K562 (cell line): ENCODE results near the gene BAIAP2L2.

Experiments used
- CEBPB ChIP-seq: fragments of 450-650 bp; IDR thresholded peaks from 2 replicates; pipeline ENCODE4 v1.6.1; 2016; ENCODE audit warnings: missing genetic modification characterization, missing compliant biosample characterization
- CTCF ChIP-seq, 3 experiments: IDR thresholded peaks in 2 of 3; conservative IDR thresholded peaks in 1 of 3; 2 replicates each; pipeline ENCODE4 v1.5.1; 2011 to 2012; ENCODE audit warnings: low read length in 3 of 3, mild to moderate bottlenecking in 3 of 3, control low read depth in 2 of 3, improper control_type of control experiment in 1 of 3, inconsistent platforms in 1 of 3, low read depth in 1 of 3, mixed read lengths in 1 of 3, moderate library complexity in 1 of 3; ENCODE audit not compliant: insufficient read depth in 2 of 3
- CUX1 ChIP-seq: fragments of 200-800 bp; sonication (Bioruptor generic); IDR thresholded peaks from 2 replicates; pipeline ENCODE4 v1.6.1; 2016; ENCODE audit warnings: missing genetic modification characterization, missing compliant biosample characterization
- HDAC1 ChIP-seq, 2 experiments: fragments of 450-650 bp; IDR thresholded peaks; 2 replicates each; pipeline ENCODE4 v1.6.1; 2016 to 2017; ENCODE audit warnings: inconsistent platforms in 1 of 2, mild to moderate bottlenecking in 1 of 2, moderate library complexity in 1 of 2
- HMBOX1 ChIP-seq: sonication (generic); IDR thresholded peaks from 2 replicates; pipeline ENCODE4 v1.6.1; 2016
- JUN ChIP-seq, 2 experiments: sonication (generic) in 1 of 2; formaldehyde crosslinking in 1 of 2; IDR thresholded peaks; 2 replicates each; pipeline versions ENCODE4 v1.6.1 to v1.8.0; 2012 to 2022; ENCODE audit warnings: borderline replicate concordance in 2 of 2, mild to moderate bottlenecking in 2 of 2, improper control_type of control experiment in 1 of 2, low read depth in 1 of 2, low read length in 1 of 2, missing genetic modification reagents in 1 of 2
- MAZ ChIP-seq, 2 experiments: fragments of 450-650 bp in 1 of 2; sonication (generic) in 1 of 2; formaldehyde crosslinking; IDR thresholded peaks in 1 of 2; conservative IDR thresholded peaks in 1 of 2; 2 replicates each; pipeline versions ENCODE4 v1.4.0 to v1.5.0; 2020; ENCODE audit warnings: mild to moderate bottlenecking in 1 of 2, missing genetic modification reagents in 1 of 2
- MCM3 ChIP-seq: fragments of 450-650 bp; IDR thresholded peaks from 2 replicates; pipeline ENCODE4 v1.6.1; 2016
- MLX ChIP-seq, 2 experiments: fragments of 450-650 bp in 1 of 2; sonication (generic) in 1 of 2; formaldehyde crosslinking; conservative IDR thresholded peaks; 2 replicates each; pipeline versions ENCODE4 v1.4.0 to v1.8.1; 2020 to 2022; ENCODE audit warnings: mild to moderate bottlenecking in 1 of 2, missing genetic modification reagents in 1 of 2
- PTBP1 ChIP-seq: fragments of 200-400 bp; formaldehyde crosslinking; IDR thresholded peaks from 2 replicates; pipeline ENCODE4 v1.6.1; 2017; ENCODE audit warnings: low read depth, low read length
- YBX1 ChIP-seq: fragments of 450-650 bp; IDR thresholded peaks from 2 replicates; pipeline ENCODE4 v1.7.1; 2016; ENCODE audit warnings: mild to moderate bottlenecking
- ZNF311 ChIP-seq: fragments of 250-450 bp; sonication (Bioruptor Pico); IDR thresholded peaks from 2 replicates; pipeline ENCODE4 v1.4.0; 2020; ENCODE audit warnings: mild to moderate bottlenecking, moderate library complexity

GRCh38 chr22:38097058-38097457 lies 13.4 kb downstream of the BAIAP2L2 start:
- TF ChIP-seq MAZ (CRISPR knock-in tag; conservative IDR thresholded peaks at IDR 0.05 in 1 of 2, IDR thresholded peaks at IDR 0.05 in 1 of 2), result no peak
- no peak for TF ChIP-seq MLX (CRISPR knock-in tag; conservative IDR thresholded peaks at IDR 0.05)
- TF ChIP-seq CUX1, result no peak
- TF ChIP-seq JUN (IDR thresholded peaks at IDR 0.05; ENCODE audit: borderline replicate concordance, low read depth, low read length), result no peak
- TF ChIP-seq JUN (CRISPR knock-in tag; IDR thresholded peaks at IDR 0.05; ENCODE audit: borderline replicate concordance), result no peak
- no peak for TF ChIP-seq CEBPB (tag)
- TF ChIP-seq PTBP1, result no peak
- no peak for TF ChIP-seq HDAC1 (IDR thresholded peaks at IDR 0.05)
- no peak for TF ChIP-seq YBX1
- TF ChIP-seq HMBOX1, result no peak
- no peak for TF ChIP-seq CTCF (IDR thresholded peaks at IDR 0.05 in 2 of 3, conservative IDR thresholded peaks at IDR 0.05 in 1 of 3; ENCODE audit: insufficient read depth in 2 of 3, low read depth in 1 of 3, low read length in 3 of 3)
- TF ChIP-seq MCM3, result no peak
- TF ChIP-seq ZNF311 (CRISPR knock-in tag), result no peak
